Fibroblast of lung (primary cell): ENCODE measurements around the gene MBOAT7. TPM values are rescaled to one million over a fixed set of nuclear protein-coding genes. Genes with fewer than 3 reads are reported as not detected.

ENCODE experiments used
- DNase-seq, 2 donors: peaks; one replicate each; pipeline versions ENCODE4 v3.0.0 to v3.0.0-alpha.2; 2010; ENCODE audit warnings: low read depth in 2 of 2
- H2AFZ ChIP-seq: 2 replicates; pipeline ENCODE4 v1.5.1; 2012; ENCODE audit warnings: low read length, control low read depth, inconsistent platforms
- H3K27ac ChIP-seq: 2 replicates; pipeline ENCODE4 v1.5.1; 2011; ENCODE audit warnings: low read length, control low read depth; ENCODE audit not compliant: insufficient read depth
- H3K27me3 ChIP-seq: 2 replicates; pipeline ENCODE4 v1.5.1; 2011; ENCODE audit warnings: mild to moderate bottlenecking, low read length; ENCODE audit not compliant: control insufficient read depth, insufficient read depth
- H3K36me3 ChIP-seq: 2 replicates; pipeline ENCODE4 v1.5.1; 2011; ENCODE audit warnings: low read length; ENCODE audit not compliant: control insufficient read depth, insufficient read depth
- H3K4me1 ChIP-seq: 2 replicates; pipeline ENCODE4 v1.5.1; 2011; ENCODE audit warnings: low read length; ENCODE audit not compliant: control insufficient read depth, insufficient read depth; ENCODE audit errors: extremely low read depth
- H3K4me2 ChIP-seq: 2 replicates; pipeline ENCODE4 v1.5.1; 2011; ENCODE audit warnings: low read length, control low read depth; ENCODE audit not compliant: insufficient read depth; ENCODE audit errors: extremely low read depth
- H3K4me3 ChIP-seq, 4 experiments: fragments of 200-600 bp in 1 of 4; sonication (generic) in 1 of 4; replicated peaks in 1 of 4; 2 replicates each; pipeline ENCODE4 v1.5.1; 2011 to 2016; ENCODE audit warnings: low read length in 4 of 4, low read depth in 3 of 4, mild to moderate bottlenecking in 3 of 4, control low read depth in 2 of 4, inconsistent platforms in 1 of 4, mixed read lengths in 1 of 4; ENCODE audit not compliant: insufficient read depth in 1 of 4; ENCODE audit errors: control extremely low read depth in 1 of 4
- H3K79me2 ChIP-seq: 2 replicates; pipeline ENCODE4 v1.5.1; 2012; ENCODE audit warnings: mild to moderate bottlenecking, low read length, inconsistent platforms; ENCODE audit not compliant: control insufficient read depth, insufficient read depth
- H3K9ac ChIP-seq: 2 replicates; pipeline ENCODE4 v1.5.1; 2011; ENCODE audit warnings: mild to moderate bottlenecking, low read length, control low read depth; ENCODE audit not compliant: insufficient read depth
- H3K9me3 ChIP-seq: 2 replicates; pipeline ENCODE4 v1.5.1; 2012; ENCODE audit warnings: low read depth, low read length; ENCODE audit not compliant: control insufficient read depth, insufficient read depth
- H4K20me1 ChIP-seq: 2 replicates; pipeline ENCODE4 v1.5.1; 2011; ENCODE audit warnings: low read length; ENCODE audit not compliant: control insufficient read depth, insufficient read depth; ENCODE audit errors: extremely low read depth
- EZH2 ChIP-seq: IDR thresholded peaks from 2 replicates; pipeline ENCODE4 v1.5.1; 2012; ENCODE audit warnings: low read length, control low read depth, mild to moderate bottlenecking; ENCODE audit errors: missing control alignments
- polyA plus RNA-seq, 2 donors: library from polyadenylated mRNA; depleted of rRNA in 1 of 2; stranded (reverse) in 1 of 2; unstranded in 1 of 2; fragments of >200 nt; gene quantifications; 2 replicates each; pipeline ENCODE4 v1.2.1, GENCODE V29; 2011 to 2012; ENCODE audit warnings: missing spikeins in 1 of 2
- total RNA-seq: library from RNA; depleted of rRNA; stranded (reverse); fragments of >200 nt; gene quantifications from 2 replicates; pipeline ENCODE4 v1.2.1, GENCODE V29; 2014
- TF ChIP-seq, protein P1 (sequence below), 2 donors: IDR thresholded peaks in 1 of 2; conservative IDR thresholded peaks in 1 of 2; 1 replicate in 1 of 2; 2 replicates in 1 of 2; pipeline ENCODE4 v1.5.1; 2011 to 2012; ENCODE audit warnings: low read length in 2 of 2, control low read depth in 1 of 2, inconsistent platforms in 1 of 2, low read depth in 1 of 2, mild to moderate bottlenecking in 1 of 2

The MBOAT7 gene
- total and polyA plus RNA-seq, 2 donors (not counting 1 experiment from before 2014, with no cell fraction given) = 28.6 to 41.1 TPM

DNA sequence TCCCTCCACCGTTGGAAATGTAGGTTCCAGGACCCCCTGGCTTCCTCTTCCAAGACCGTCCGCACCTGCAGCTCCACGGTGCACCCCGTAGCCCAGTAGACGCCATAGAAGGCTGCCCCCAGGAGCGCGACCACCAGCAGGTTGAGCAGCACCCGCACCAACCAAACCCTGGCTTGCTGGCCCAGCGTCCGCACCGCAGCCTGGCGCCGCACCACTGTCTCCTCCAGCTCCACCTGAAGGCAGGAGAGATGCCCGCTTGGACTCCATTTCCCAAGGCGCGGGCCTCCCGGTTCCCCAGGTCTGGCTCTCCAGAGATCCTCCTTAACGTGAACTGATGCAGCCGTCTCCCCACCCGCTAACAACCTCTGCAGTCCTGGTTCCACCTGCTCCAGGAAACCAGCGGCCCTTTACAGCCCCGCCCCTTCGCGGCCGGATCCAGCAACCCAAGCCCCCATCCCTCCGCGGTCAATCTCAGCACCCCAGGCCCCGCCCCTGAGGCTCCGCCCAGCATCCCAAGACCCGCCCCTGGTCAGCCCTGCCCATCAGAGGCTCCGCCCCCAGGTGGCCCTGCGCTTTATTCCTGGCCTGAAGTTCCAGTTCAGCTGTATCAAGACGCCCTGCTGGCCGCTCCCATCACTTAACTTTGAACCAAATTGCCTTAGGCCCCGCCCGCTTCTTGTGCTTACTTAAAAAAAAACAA lies 24.9 kb downstream of the MBOAT7 start:
- H3K4me1 ChIP-seq = no peaks in the 10 kb centered on the region
- no peak overlapping the region for H3K9ac ChIP-seq
- H3K4me3 ChIP-seq = peak overlapping the region in 1 of 4 experiments; percentile 30
- H3K79me2 ChIP-seq = no peaks in the 10 kb centered on the region
- no peak overlapping the region for H3K27ac ChIP-seq
- H3K27me3 ChIP-seq = no peaks in the 10 kb centered on the region
- peak overlapping the region; percentile 52 for H3K4me2 ChIP-seq
- DNase-seq = peak; percentile 49 to 60
- TF ChIP-seq, protein P1, sequence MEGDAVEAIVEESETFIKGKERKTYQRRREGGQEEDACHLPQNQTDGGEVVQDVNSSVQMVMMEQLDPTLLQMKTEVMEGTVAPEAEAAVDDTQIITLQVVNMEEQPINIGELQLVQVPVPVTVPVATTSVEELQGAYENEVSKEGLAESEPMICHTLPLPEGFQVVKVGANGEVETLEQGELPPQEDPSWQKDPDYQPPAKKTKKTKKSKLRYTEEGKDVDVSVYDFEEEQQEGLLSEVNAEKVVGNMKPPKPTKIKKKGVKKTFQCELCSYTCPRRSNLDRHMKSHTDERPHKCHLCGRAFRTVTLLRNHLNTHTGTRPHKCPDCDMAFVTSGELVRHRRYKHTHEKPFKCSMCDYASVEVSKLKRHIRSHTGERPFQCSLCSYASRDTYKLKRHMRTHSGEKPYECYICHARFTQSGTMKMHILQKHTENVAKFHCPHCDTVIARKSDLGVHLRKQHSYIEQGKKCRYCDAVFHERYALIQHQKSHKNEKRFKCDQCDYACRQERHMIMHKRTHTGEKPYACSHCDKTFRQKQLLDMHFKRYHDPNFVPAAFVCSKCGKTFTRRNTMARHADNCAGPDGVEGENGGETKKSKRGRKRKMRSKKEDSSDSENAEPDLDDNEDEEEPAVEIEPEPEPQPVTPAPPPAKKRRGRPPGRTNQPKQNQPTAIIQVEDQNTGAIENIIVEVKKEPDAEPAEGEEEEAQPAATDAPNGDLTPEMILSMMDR (conservative IDR thresholded peaks at IDR 0.05 in 1 of 2, IDR thresholded peaks at IDR 0.05 in 1 of 2; ENCODE audit: low read depth in 1 of 2, low read length in 2 of 2) = no peak
- TF ChIP-seq EZH2 = no peak
- H3K9me3 ChIP-seq = no peaks in the 10 kb centered on the region
- no peaks in the 10 kb centered on the region for H4K20me1 ChIP-seq
- no peaks in the 10 kb centered on the region for H3K36me3 ChIP-seq
- H2AFZ ChIP-seq = no peak overlapping the region

DNA sequence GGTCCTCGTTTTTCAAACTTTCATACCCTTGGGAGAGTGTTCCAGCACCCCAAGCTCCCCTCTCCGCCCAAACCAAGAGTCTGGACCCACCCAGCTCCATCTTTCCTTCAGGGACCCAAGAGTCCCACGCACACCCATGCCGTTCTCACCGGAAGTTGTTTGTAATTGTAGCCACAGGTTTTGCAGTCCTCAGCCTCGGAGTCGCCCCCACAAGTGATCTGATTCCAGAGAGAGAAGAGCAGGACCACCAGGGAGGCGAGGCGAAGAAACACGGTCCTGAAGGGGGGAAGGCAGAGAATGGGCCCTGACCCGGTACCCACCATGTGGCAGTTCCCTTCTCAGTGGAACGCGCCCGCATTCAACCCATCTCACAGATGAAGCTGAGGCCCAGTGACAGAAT lies 26.5 kb downstream of the MBOAT7 start:
- H3K36me3 ChIP-seq = no peaks in the 10 kb centered on the region
- H3K9me3 ChIP-seq = no peaks in the 10 kb centered on the region
- TF ChIP-seq, protein P1 (conservative IDR thresholded peaks at IDR 0.05 in 1 of 2, IDR thresholded peaks at IDR 0.05 in 1 of 2; ENCODE audit: low read depth in 1 of 2, low read length in 2 of 2) = no peak
- TF ChIP-seq EZH2 = no peak
- DNase-seq = no peak
- peak overlapping the region in 2 of 4 experiments; percentile 49 to 56 for H3K4me3 ChIP-seq
- H3K9ac ChIP-seq = no peak overlapping the region
- H4K20me1 ChIP-seq = no peaks in the 10 kb centered on the region
- no peak overlapping the region for H3K27ac ChIP-seq
- peaks cover 13% of the 10 kb centered on the region for H3K4me1 ChIP-seq
- no peaks in the 10 kb centered on the region for H3K27me3 ChIP-seq
- no peak overlapping the region for H3K4me2 ChIP-seq
- peaks cover 8% of the 10 kb centered on the region for H3K79me2 ChIP-seq
- no peak overlapping the region for H2AFZ ChIP-seq

DNA sequence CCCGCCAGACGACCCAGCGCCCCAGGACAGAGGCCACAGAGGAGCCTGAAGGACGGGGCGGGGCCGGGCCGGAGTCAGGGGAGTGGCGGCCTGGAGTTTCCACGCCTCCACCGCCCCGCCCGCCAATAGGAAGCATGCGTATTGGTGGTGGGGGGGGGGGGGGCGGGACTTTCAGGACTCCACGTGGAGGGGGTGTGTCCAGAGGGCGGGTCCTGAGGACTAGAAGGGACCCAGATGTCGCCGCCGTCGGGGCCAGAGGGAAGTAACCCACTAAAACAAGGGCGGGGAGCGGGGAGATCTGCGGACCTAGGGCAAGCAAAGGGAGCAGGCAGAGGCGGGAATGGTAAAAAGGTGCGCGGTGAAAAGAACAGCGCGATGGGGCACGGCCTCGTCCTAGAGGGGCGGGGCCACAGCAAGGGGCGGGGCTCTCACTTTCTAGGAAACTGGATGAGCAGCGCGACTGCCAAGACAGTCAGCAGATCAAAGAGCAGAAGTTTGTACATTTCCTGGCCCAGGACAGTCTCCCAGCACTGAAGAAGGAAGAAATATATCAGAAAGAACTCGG lies 27.1 kb downstream of the MBOAT7 start:
- Histone ChIP-seq H3K9me3 (no peaks in the 10 kb centered on the region), H3K4me2 (peak overlapping the region; percentile 37), H3K4me3 (peak overlapping the region in 3 of 4 experiments; percentile 42 to 56 (median 49)), H3K36me3 (peaks cover 1% of the 10 kb centered on the region), H3K27me3 (no peaks in the 10 kb centered on the region), H4K20me1 (no peaks in the 10 kb centered on the region), H3K9ac (no peak overlapping the region), H2AFZ (peak overlapping the region; percentile 67), H3K4me1 (peaks cover 13% of the 10 kb centered on the region), H3K27ac (no peak overlapping the region), H3K79me2 (peaks cover 8% of the 10 kb centered on the region)
- TF ChIP-seq, protein P1 (conservative IDR thresholded peaks at IDR 0.05 in 1 of 2, IDR thresholded peaks at IDR 0.05 in 1 of 2; ENCODE audit: low read depth in 1 of 2, low read length in 2 of 2) = no peak
- peak; percentile 54 to 71 for DNase-seq
